Muscle layer of colon (tissue), 2 donors: ENCODE results near the gene CYP2C19.
"Not testable (repeated sequence)": the region's sequence is repeated elsewhere in the genome, so short reads cannot be mapped to it uniquely, and the experiment has no call there.

ENCODE experiments used
- H3K27ac ChIP-seq: one replicate; pipeline ENCODE4 v1.7.0; 2013; ENCODE audit warnings: low read depth, mild to moderate bottlenecking, low read length, moderate library complexity
- H3K27me3 ChIP-seq, 2 donors: one replicate each; pipeline ENCODE4 v1.7.0; 2013; ENCODE audit warnings: low read length in 2 of 2, mild to moderate bottlenecking in 2 of 2; ENCODE audit not compliant: insufficient read depth in 2 of 2, control insufficient read depth in 1 of 2
- H3K36me3 ChIP-seq: one replicate; pipeline ENCODE4 v1.7.0; 2013; ENCODE audit warnings: mild to moderate bottlenecking, low read length; ENCODE audit not compliant: insufficient read depth
- H3K4me1 ChIP-seq: one replicate; pipeline ENCODE4 v1.7.0; 2013; ENCODE audit warnings: mild to moderate bottlenecking, low read length; ENCODE audit not compliant: insufficient read depth
- H3K4me3 ChIP-seq, 2 donors: one replicate each; pipeline ENCODE4 v1.7.0; 2013; ENCODE audit warnings: low read length in 2 of 2, low read depth in 1 of 2, mild to moderate bottlenecking in 1 of 2, moderate library complexity in 1 of 2
- H3K9ac ChIP-seq: one replicate; pipeline ENCODE4 v1.7.0; 2013; ENCODE audit warnings: low read length
- H3K9me3 ChIP-seq: one replicate; pipeline ENCODE4 v1.7.0; 2013; ENCODE audit warnings: mild to moderate bottlenecking, low read length
- donor health status: abdominal sarcoma.
- donor health status: Adenocarcinoma of cecum.

CYP2C19 gene

GRCh38 chr10:94879214-94879613 is 116.7 kb downstream of the CYP2C19 start:
- Histone ChIP-seq H3K27ac (no peak overlapping the region), H3K36me3 (no peaks in the 10 kb centered on the region), H3K9me3 (no peaks in the 10 kb centered on the region), H3K27me3 (no peaks in the 10 kb centered on the region), H3K4me1 (no peaks in the 10 kb centered on the region), H3K4me3 (no peak overlapping the region), H3K9ac (no peak overlapping the region)

DNA sequence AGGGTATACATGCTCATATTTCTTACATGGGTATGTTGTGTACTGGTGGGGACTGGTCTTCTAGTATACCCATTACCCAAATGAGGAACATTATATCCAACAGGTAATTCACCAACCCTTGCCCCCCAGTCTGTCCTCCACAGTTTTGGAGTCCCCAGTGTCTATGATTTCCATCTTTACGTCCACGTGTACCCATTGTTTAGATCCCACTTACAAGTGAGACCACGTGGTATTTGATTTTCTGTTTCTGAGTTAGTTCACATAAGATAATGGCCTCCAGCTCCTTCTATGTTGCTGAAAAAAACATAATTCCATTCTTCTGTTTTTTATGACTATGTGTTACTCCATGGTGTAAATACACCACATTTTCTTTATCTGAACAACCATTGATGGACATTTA is 126.6 kb downstream of the CYP2C19 start:
- Histone ChIP-seq H3K9ac (no peak overlapping the region), H3K27ac (no peak overlapping the region), H3K4me1 (no peaks in the 10 kb centered on the region), H3K9me3 (no peaks in the 10 kb centered on the region), H3K4me3 (no peak overlapping the region), H3K27me3 (no peaks in the 10 kb centered on the region), H3K36me3 (no peaks in the 10 kb centered on the region)

DNA sequence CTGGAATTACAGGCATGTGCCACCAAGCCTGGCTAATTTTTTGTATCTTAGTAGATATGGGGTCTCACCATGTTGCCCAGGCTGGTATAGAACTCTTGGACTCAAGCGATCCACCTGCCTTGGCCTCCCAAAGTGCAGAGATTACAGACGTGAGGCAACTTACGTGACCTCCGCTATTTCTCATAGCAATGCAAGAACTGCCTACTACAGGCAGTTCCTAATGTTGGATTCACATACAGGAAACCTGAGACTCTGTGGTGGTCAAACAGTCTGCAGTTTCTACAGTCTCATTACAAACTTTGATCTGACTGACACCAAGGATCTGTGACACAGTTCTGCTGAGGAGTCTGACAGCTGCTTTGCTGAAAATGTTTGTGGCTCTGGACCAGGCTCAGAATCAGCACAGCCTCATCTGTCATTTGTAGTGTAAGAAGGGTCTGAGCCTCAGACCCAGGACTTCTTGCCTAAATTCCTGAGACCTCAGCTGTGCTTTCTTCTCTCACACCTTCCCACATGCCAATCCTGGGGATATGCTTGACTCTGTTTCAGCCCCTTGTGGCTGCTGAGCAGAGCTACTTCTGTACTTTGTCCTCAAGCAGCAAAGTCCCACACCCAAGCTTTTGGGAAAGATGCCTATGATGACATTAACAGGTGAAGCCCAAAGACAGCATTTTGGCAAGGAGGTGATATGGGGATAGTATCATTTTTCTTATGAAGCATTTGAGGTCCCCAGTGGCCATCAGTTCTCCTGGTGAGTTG is 128.0 kb downstream of the CYP2C19 start:
- Histone ChIP-seq H3K36me3 (no peaks in the 10 kb centered on the region), H3K9me3 (no peaks in the 10 kb centered on the region), H3K4me1 (no peaks in the 10 kb centered on the region), H3K9ac (no peak overlapping the region), H3K27ac (no peak overlapping the region), H3K27me3 (no peaks in the 10 kb centered on the region), H3K4me3 (no peak overlapping the region)

DNA sequence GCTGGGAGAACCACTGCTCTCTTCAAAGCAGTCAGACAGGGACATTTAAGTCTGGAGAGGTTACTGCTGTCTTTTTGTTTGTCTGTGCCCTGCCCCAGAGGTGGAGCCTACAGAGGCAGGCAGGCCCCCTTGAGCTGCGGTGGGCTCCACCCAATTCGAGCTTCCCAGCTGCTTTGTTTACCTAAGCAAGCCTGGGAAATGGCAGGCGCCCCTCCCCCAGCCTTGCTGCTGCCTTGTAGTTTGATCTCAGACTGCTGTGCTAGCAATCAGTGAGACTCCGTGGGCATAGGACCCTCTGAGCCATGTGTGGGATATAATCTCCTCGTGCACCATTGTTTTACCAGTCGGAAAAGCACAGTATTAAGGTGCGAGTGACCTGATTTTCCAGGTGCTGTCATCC is 135.9 kb downstream of the CYP2C19 start:
- not testable (repeated sequence) for H3K4me1 ChIP-seq, H3K9me3 ChIP-seq, H3K27ac ChIP-seq, H3K4me3 ChIP-seq, H3K36me3 ChIP-seq, H3K9ac ChIP-seq, H3K27me3 ChIP-seq

DNA sequence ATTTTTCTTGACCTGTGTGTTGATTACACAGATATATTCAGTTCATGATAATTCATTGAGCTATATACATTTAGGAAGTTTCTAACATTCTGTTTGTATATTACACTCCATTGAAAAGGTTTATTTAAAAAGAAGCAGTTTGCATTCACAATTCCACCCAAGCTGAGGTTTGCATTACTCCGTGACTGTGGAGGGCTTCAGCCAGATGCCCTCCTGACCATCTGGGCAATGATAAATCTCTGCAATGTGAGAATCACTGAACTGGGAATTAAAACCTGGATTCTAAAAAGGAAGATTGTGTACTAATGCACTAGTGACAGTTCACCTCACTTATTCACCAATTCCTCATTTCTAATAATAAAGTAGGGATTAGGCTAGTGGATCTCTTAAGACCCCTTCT is 139.6 kb downstream of the CYP2C19 start:
- no peaks in the 10 kb centered on the region for H3K4me1 ChIP-seq
- H3K27me3 ChIP-seq = no peaks in the 10 kb centered on the region
- no peak overlapping the region for H3K27ac ChIP-seq
- H3K36me3 ChIP-seq = no peaks in the 10 kb centered on the region
- no peaks in the 10 kb centered on the region for H3K9me3 ChIP-seq
- H3K9ac ChIP-seq = no peak overlapping the region
- no peak overlapping the region for H3K4me3 ChIP-seq

DNA sequence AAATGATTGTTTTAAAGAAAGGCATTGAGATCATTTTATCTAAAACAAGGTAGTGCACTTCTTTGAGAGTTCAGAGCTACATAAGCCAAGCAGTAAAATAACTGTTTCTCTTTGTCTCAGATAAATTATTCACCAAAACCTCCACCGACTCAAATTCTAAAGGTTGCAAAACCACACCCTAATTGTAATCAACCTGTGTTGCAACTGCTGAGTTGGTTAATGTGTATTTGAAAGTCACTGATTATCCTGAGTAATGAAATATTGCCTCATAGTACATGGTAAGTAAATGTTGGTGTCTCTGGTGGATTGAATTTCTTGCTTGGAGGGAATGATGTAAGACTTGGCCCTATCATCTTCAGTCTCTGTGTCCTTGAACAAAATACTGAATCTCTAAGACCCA is 140.1 kb downstream of the CYP2C19 start:
- no peak overlapping the region for H3K27ac ChIP-seq
- no peaks in the 10 kb centered on the region for H3K36me3 ChIP-seq
- H3K27me3 ChIP-seq = no peaks in the 10 kb centered on the region
- H3K9ac ChIP-seq = no peak overlapping the region
- no peak overlapping the region for H3K4me3 ChIP-seq
- no peaks in the 10 kb centered on the region for H3K4me1 ChIP-seq
- no peaks in the 10 kb centered on the region for H3K9me3 ChIP-seq
